Heart left ventricle (tissue), 16 donors: ENCODE data around the gene CNGA3. TPM values are rescaled to one million over a fixed set of nuclear protein-coding genes. Genes with fewer than 3 reads are reported as not detected.

Experiments used
- ATAC-seq, 4 donors: fragments of 200-7000 bp; cut with Tn5 transposase; one replicate each; pipeline ENCODE4 v1.9.1; 2020 to 2022; ENCODE audit warnings: moderate library complexity in 4 of 4, mild to moderate bottlenecking in 3 of 4, moderate number of reproducible peaks in 1 of 4
- DNase-seq, 5 donors: peaks; one replicate each; pipeline ENCODE4 v3.0.0-alpha.2; 2020
- H3K27ac ChIP-seq, 12 donors: fragments of 200-600 bp; sonication (generic) in 4 of 12; one replicate each; pipeline versions ENCODE4 v1.5.0 to v1.8.0; 2016 to 2022; ENCODE audit warnings: mild to moderate bottlenecking in 2 of 12
- H3K27me3 ChIP-seq, 9 donors: fragments of 200-600 bp; sonication (generic) in 2 of 9; one replicate each; pipeline versions ENCODE4 v1.5.1 to v1.8.0; 2016 to 2022; ENCODE audit warnings: mild to moderate bottlenecking in 3 of 9
- H3K36me3 ChIP-seq, 9 donors: fragments of 200-600 bp; sonication (generic) in 2 of 9; one replicate each; pipeline versions ENCODE4 v1.5.0 to v1.8.0; 2018 to 2022; ENCODE audit warnings: mild to moderate bottlenecking in 2 of 9
- H3K4me1 ChIP-seq, 12 donors: fragments of 200-600 bp; sonication (generic) in 4 of 12; one replicate each; pipeline versions ENCODE4 v1.5.0 to v1.8.0; 2016 to 2022; ENCODE audit warnings: mild to moderate bottlenecking in 3 of 12
- H3K4me3 ChIP-seq, 12 donors: fragments of 200-600 bp; sonication (generic) in 4 of 12; one replicate each; pipeline versions ENCODE4 v1.5.0 to v1.8.0; 2017 to 2022; ENCODE audit warnings: mild to moderate bottlenecking in 9 of 12, moderate library complexity in 4 of 12
- H3K9me3 ChIP-seq, 12 donors: fragments of 200-600 bp; sonication (generic) in 4 of 12; one replicate each; pipeline versions ENCODE4 v1.5.0 to v1.8.0; 2016 to 2022; ENCODE audit warnings: mild to moderate bottlenecking in 1 of 12
- CTCF ChIP-seq, 12 donors: fragments of 200-600 bp; sonication (generic) in 4 of 12; IDR thresholded peaks; one replicate each; pipeline versions ENCODE4 v1.5.0 to v1.8.0; 2018 to 2022; ENCODE audit warnings: antibody characterized with exemption in 12 of 12, mild to moderate bottlenecking in 5 of 12
- POLR2A ChIP-seq, 2 donors: fragments of 450-650 bp; IDR thresholded peaks; one replicate each; pipeline ENCODE4 v1.6.1; 2017; ENCODE audit warnings: antibody characterized with exemption in 2 of 2, mild to moderate bottlenecking in 2 of 2, moderate library complexity in 2 of 2
- WGBS, 4 donors: extraction: QIAGEN DNeasy Blood & Tissue Kit in 2 of 4; methylation state at CpG; one replicate each; pipeline versions ENCODE4 v1.1.5 to v1.1.7; 2013 to 2018; 5-methylcytosine and 5-hydroxymethylcytosine counted together
- intact Hi-C, 10 donors: fragments of 100-400 bp; cut with DNase I; formaldehyde crosslinking; loops; one replicate each; pipeline versions ENCODE4 v1.11.1 to v1.14.2; 2022
- polyA plus RNA-seq, 2 donors: library from polyadenylated mRNA; stranded (reverse); fragments of 200-250 nt; gene quantifications; one replicate each; pipeline ENCODE4 v1.2.3, GENCODE V29; 2013
- total RNA-seq, 9 donors: library from RNA; depleted of rRNA in 2 of 9; stranded (reverse); fragments of >200 nt in 2 of 9; fragmentation: NEBNext Ultra II Directional in 3 of 9; extraction: Animal tissue kit (Norgen Biotek cat#: 25700) in 3 of 9; gene quantifications; one replicate each; pipeline versions ENCODE4 v1.1.0 to v1.2.4, GENCODE V29; 2016 to 2023
- donor health status: ischemic (EF 13 %, LVEDD 7.1; RV severe dilation, severe dysfunction).
- donor health status: healthy with polysubstance abuse.
- donor health status: DM: no; HTN: yes; CAD: no.
- donor health status: DM: no; HTN: no; CAD: no.
- donor health status: ischemic (EF 25% LVEDD 6.9; RV normal size, moderate dysfunction).
- donor health status: ischemic (EF 25% LVEDD 5.7; RV mildly dilated, moderate dysfunction).
- donor health status: healthy.
- donor health status: DM: yes; HTN: yes; CAD: no.
- donor health status: ischemic (EF 35%, LVEDD 5.7; RV mildly dilated, moderate dysfunction).
- donor health status: nonischemic (EF 11% LVEDD 7.7; RV severe dilation, severe dysfunction).
- donor health status: DM: yes; HTN: yes; CAD: no.
- donor health status: PGD.
- donor health status: ischemic (EF 29% LVEDD 5.4; RV normal size, mild dysfunction).
- donor health status: nonischemic (EF 23%, LVEDD 6.1; RV moderate dilation, normal function).

Gene CNGA3
- total and polyA plus RNA-seq, 11 donors, result 0.43 TPM; not detected in 10

- peak in 4 of 5 donors; percentile 59 to 67 (median 62) for DNase-seq
- H3K4me1 ChIP-seq, result peaks cover 0 to 14% (median 0%) of the 10 kb centered on the region in 12 donors
- 42 to 55% (median 49%) methylated on average over 4 of the region's 4 CpGs for WGBS, 4 donors
- TF ChIP-seq POLR2A (IDR thresholded peaks at IDR 0.05) (no peak), CTCF (IDR thresholded peaks at IDR 0.05) (no peak)
- H3K27me3 ChIP-seq, result no peaks in the 10 kb centered on the region
- H3K36me3 ChIP-seq, result no peaks in the 10 kb centered on the region
- peak overlapping the region in 11 of 12 donors; percentile 2 to 72 (median 57) for H3K27ac ChIP-seq
- intact Hi-C loops, result no loop called here
- ATAC-seq, result peak; percentile 86 to 99 (median 90)
- H3K4me3 ChIP-seq, result no peak overlapping the region
- H3K9me3 ChIP-seq, result peaks cover 0 to 51% (median 8%) of the 10 kb centered on the region in 12 donors
These were observed 90.5 kb downstream of the CNGA3 start for GRCh38 chr2:98436734-98437133.

GRCh38 chr2:98438190-98439133 is 92.2 kb downstream of the CNGA3 start:
- Histone ChIP-seq H3K27me3 (no peaks in the 10 kb centered on the region), H3K4me3 (no peak overlapping the region), H3K36me3 (no peaks in the 10 kb centered on the region), H3K9me3 (peaks cover 0 to 38% (median 5%) of the 10 kb centered on the region in 12 donors), H3K4me1 (peaks cover 0 to 14% (median 0%) of the 10 kb centered on the region in 12 donors), H3K27ac (peak overlapping the region in 1 of 12 donors; percentile 66)
- 81 to 93% (median 84%) methylated on average over 1 of the region's 1 CpG for WGBS, 4 donors
- TF ChIP-seq POLR2A (IDR thresholded peaks at IDR 0.05) (no peak), CTCF (IDR thresholded peaks at IDR 0.05) (no peak)
- no peak for DNase-seq
- ATAC-seq, result no peak
- intact Hi-C loops, result no loop called here

GRCh38 chr2:98441706-98442450 is 95.6 kb downstream of the CNGA3 start:
- H3K4me3 ChIP-seq, result no peak overlapping the region
- no peaks in the 10 kb centered on the region for H3K27me3 ChIP-seq
- DNase-seq, result no peak
- ATAC-seq, result no peak
- H3K9me3 ChIP-seq, result peaks cover 0 to 23% (median 3%) of the 10 kb centered on the region in 12 donors
- no peaks in the 10 kb centered on the region for H3K36me3 ChIP-seq
- intact Hi-C loops, result loop anchor here in 5 of 10 donors (5.0 to 10.0 kb wide), 6 partner anchors 40 to 163 kb away; partner anchors contain the start of genes COA5 (in 2 of the 5) and UNC50 (in 2 of the 5)
- H3K4me1 ChIP-seq, result peaks cover 0 to 25% (median 17%) of the 10 kb centered on the region in 12 donors
- no peak overlapping the region for H3K27ac ChIP-seq
- WGBS, 4 donors, result 73 to 86% (median 82%) methylated on average over 7 of the region's 7 CpGs
- TF ChIP-seq CTCF (IDR thresholded peaks at IDR 0.05) (no peak), POLR2A (IDR thresholded peaks at IDR 0.05) (no peak)
